ENCODE measurements around the gene DIS3L2. TPM values are rescaled to one million over a fixed set of nuclear protein-coding genes. Genes with fewer than 3 reads are reported as not detected.

The DIS3L2 gene
- total RNA-seq, 3 donors from 2014 or later (not counting 1 experiment from before 2014, with no cell fraction given): 56.4 to 63.6 (median 59.4) TPM

- no peak overlapping the region for H3K4me3 Mint-ChIP-seq
- no peaks in the 10 kb centered on the region for H3K27me3 Mint-ChIP-seq (ENCODE audit: low read depth in 2 of 2)
- Histone ChIP-seq H3K27me3 (ENCODE audit: control insufficient read depth, insufficient read depth, low read length) (no peaks in the 10 kb centered on the region), H3K27ac (ENCODE audit: low read length) (no peak overlapping the region), H3K36me3 (ENCODE audit: control insufficient read depth, insufficient read depth, low read length) (peaks cover 6% of the 10 kb centered on the region), H3K4me3 (ENCODE audit: low read length) (no peak overlapping the region), H3K4me1 (ENCODE audit: control insufficient read depth, insufficient read depth, low read length) (peaks cover 37% of the 10 kb centered on the region), H3K9me3 (ENCODE audit: control insufficient read depth, insufficient read depth, low read length) (no peaks in the 10 kb centered on the region)
- TF ChIP-seq CTCF (IDR thresholded peaks at IDR 0.05): no peak
- intact Hi-C loops (cut with micrococcal nuclease): no loop called here
- no peaks in the 10 kb centered on the region for H3K9me3 Mint-ChIP-seq
- no peak overlapping the region for H3K27ac Mint-ChIP-seq
- H3K36me3 Mint-ChIP-seq: no peaks in the 10 kb centered on the region
- 98% methylated on average over 3 of the region's 3 CpGs for WGBS (ENCODE audit: insufficient coverage)
- peaks cover 40 to 43% of the 10 kb centered on the region in 2 donors for H3K4me1 Mint-ChIP-seq
- no peak for DNase-seq
- ATAC-seq: no peak
Measured at GRCh38 chr2:232296776-232297525, 335.4 kb downstream of the DIS3L2 start.

- Histone ChIP-seq H3K27ac (ENCODE audit: low read length) (no peak overlapping the region), H3K4me1 (ENCODE audit: control insufficient read depth, insufficient read depth, low read length) (peaks cover 23% of the 10 kb centered on the region), H3K36me3 (ENCODE audit: control insufficient read depth, insufficient read depth, low read length) (peaks cover 6% of the 10 kb centered on the region), H3K4me3 (ENCODE audit: low read length) (no peak overlapping the region), H3K27me3 (ENCODE audit: control insufficient read depth, insufficient read depth, low read length) (no peaks in the 10 kb centered on the region), H3K9me3 (ENCODE audit: control insufficient read depth, insufficient read depth, low read length) (no peaks in the 10 kb centered on the region)
- 38% methylated on average over 5 of the region's 5 CpGs for WGBS (ENCODE audit: insufficient coverage)
- Mint-ChIP-seq H3K36me3 (no peaks in the 10 kb centered on the region), H3K4me3 (peak overlapping the region; percentile 70), H3K4me1 (peaks cover 25 to 28% of the 10 kb centered on the region in 2 donors), H3K9me3 (no peaks in the 10 kb centered on the region), H3K27me3 (ENCODE audit: low read depth in 2 of 2) (no peaks in the 10 kb centered on the region), H3K27ac (peak overlapping the region; percentile 87)
- intact Hi-C loops (cut with micrococcal nuclease): no loop called here
- no peak for TF ChIP-seq CTCF (IDR thresholded peaks at IDR 0.05)
- ATAC-seq: peak in 1 of 3 donors; percentile 34
- no peak for DNase-seq
Measured at GRCh38 chr2:232299084-232299483, 337.6 kb downstream of the DIS3L2 start.

GRCh38 chr2:232299927-232300674 is 338.6 kb downstream of the DIS3L2 start:
- no peak overlapping the region for H3K4me3 ChIP-seq (ENCODE audit: low read length)
- peak overlapping the region; percentile 70 for H3K4me3 Mint-ChIP-seq
- 66% methylated on average over 5 of the region's 6 CpGs for WGBS (ENCODE audit: insufficient coverage)

More at GRCh38 chr2:232299927-232300674, 338.6 kb downstream of the DIS3L2 start:
- peak overlapping the region; percentile 87 for H3K27ac Mint-ChIP-seq
- DNase-seq (no peak), ATAC-seq (peak; percentile 83 to 96 (median 86))
- no peak for TF ChIP-seq CTCF (IDR thresholded peaks at IDR 0.05)
- peaks cover 6% of the 10 kb centered on the region for H3K36me3 ChIP-seq (ENCODE audit: control insufficient read depth, insufficient read depth, low read length)
- peak overlapping the region; percentile 43 for H3K27ac ChIP-seq (ENCODE audit: low read length)
- no peaks in the 10 kb centered on the region for H3K36me3 Mint-ChIP-seq
- H3K4me1 ChIP-seq (ENCODE audit: control insufficient read depth, insufficient read depth, low read length): peaks cover 23% of the 10 kb centered on the region
- no peaks in the 10 kb centered on the region for H3K27me3 ChIP-seq (ENCODE audit: control insufficient read depth, insufficient read depth, low read length)
- H3K27me3 Mint-ChIP-seq (ENCODE audit: low read depth in 2 of 2): no peaks in the 10 kb centered on the region
- H3K4me1 Mint-ChIP-seq: peaks cover 25 to 28% of the 10 kb centered on the region in 2 donors
- H3K9me3 ChIP-seq (ENCODE audit: control insufficient read depth, insufficient read depth, low read length): no peaks in the 10 kb centered on the region
- no peaks in the 10 kb centered on the region for H3K9me3 Mint-ChIP-seq
- intact Hi-C loops (cut with micrococcal nuclease): loop anchor here (1.0 kb wide), 1 partner anchor 15 kb away; no protein-coding TSS in a partner anchor
